Neuronal stem cell (in vitro differentiated cells): Measurements from ENCODE around the gene SYNGR3.
"Not testable (repeated sequence)": the region's sequence is repeated elsewhere in the genome, so short reads cannot be mapped to it uniquely, and the experiment has no call there.

Source experiments
- DNase-seq: peaks from one replicate; pipeline ENCODE4 v3.0.0-alpha.2; 2013; ENCODE audit warnings: low spot score
- H2AFZ ChIP-seq: one replicate; pipeline ENCODE4 v1.6.1; 2013; ENCODE audit warnings: mild to moderate bottlenecking, low read length, inconsistent platforms
- H2AK5ac ChIP-seq: 2 replicates; pipeline ENCODE4 v1.6.1; 2013; ENCODE audit warnings: low read depth, mild to moderate bottlenecking, inconsistent platforms, low read length, moderate library complexity, mixed read lengths
- H2BK120ac ChIP-seq: 2 replicates; pipeline ENCODE4 v1.6.1; 2013; ENCODE audit warnings: low read depth, mild to moderate bottlenecking, inconsistent platforms, low read length, moderate library complexity, mixed read lengths
- H2BK12ac ChIP-seq: one replicate; pipeline ENCODE4 v1.6.1; 2013; ENCODE audit warnings: low read length, inconsistent platforms
- H2BK15ac ChIP-seq: 2 replicates; pipeline ENCODE4 v1.6.1; 2013; ENCODE audit warnings: mild to moderate bottlenecking, low read length, inconsistent platforms, mixed read lengths
- H2BK5ac ChIP-seq: one replicate; pipeline ENCODE4 v1.6.1; 2013; ENCODE audit warnings: inconsistent platforms, mild to moderate bottlenecking, low read length, moderate library complexity
- H3K14ac ChIP-seq: one replicate; pipeline ENCODE4 v1.6.1; 2013; ENCODE audit warnings: low read length, inconsistent platforms
- H3K18ac ChIP-seq: 2 replicates; pipeline ENCODE4 v1.6.1; 2013; ENCODE audit warnings: low read length, inconsistent platforms
- H3K23ac ChIP-seq: 2 replicates; pipeline ENCODE4 v1.6.1; 2013; ENCODE audit warnings: low read depth, mild to moderate bottlenecking, mixed read lengths, low read length, inconsistent platforms; ENCODE audit not compliant: poor library complexity
- H3K27ac ChIP-seq: replicated peaks from 3 replicates; pipeline ENCODE4 v1.5.1; 2013; ENCODE audit warnings: low read length, inconsistent platforms
- H3K27me3 ChIP-seq, 3 experiments: 2 replicates each; pipeline ENCODE4 v1.6.1; 2013; ENCODE audit warnings: low read length in 3 of 3, mild to moderate bottlenecking in 2 of 3, inconsistent platforms in 1 of 3, low read depth in 1 of 3, mixed read lengths in 1 of 3, moderate library complexity in 1 of 3; ENCODE audit not compliant: control insufficient read depth in 3 of 3, insufficient read depth in 3 of 3
- H3K36me3 ChIP-seq, 2 donors: replicated peaks in 1 of 2; 2 replicates each; pipeline ENCODE4 v1.6.1; 2013; ENCODE audit warnings: low read length in 2 of 2; ENCODE audit not compliant: control insufficient read depth in 2 of 2, insufficient read depth in 2 of 2
- H3K4ac ChIP-seq: 2 replicates; pipeline ENCODE4 v1.6.1; 2013; ENCODE audit warnings: inconsistent platforms, mild to moderate bottlenecking, low read length, moderate library complexity
- H3K4me1 ChIP-seq, 2 donors: 1 replicate in 1 of 2; 2 replicates in 1 of 2; pipeline ENCODE4 v1.6.1; 2013; ENCODE audit warnings: low read length in 2 of 2, low read depth in 1 of 2; ENCODE audit not compliant: control insufficient read depth in 2 of 2, insufficient read depth in 1 of 2
- H3K4me2 ChIP-seq: one replicate; pipeline ENCODE4 v1.6.1; 2013; ENCODE audit warnings: mild to moderate bottlenecking, low read length, inconsistent platforms; ENCODE audit not compliant: insufficient read depth, poor library complexity, severe bottlenecking
- H3K4me3 ChIP-seq, 2 donors: 2 replicates each; pipeline ENCODE4 v1.5.1; 2013; ENCODE audit warnings: low read length in 2 of 2, mild to moderate bottlenecking in 2 of 2, inconsistent platforms in 1 of 2, moderate library complexity in 1 of 2
- H3K79me1 ChIP-seq: one replicate; pipeline ENCODE4 v1.6.1; 2013; ENCODE audit warnings: low read depth, mild to moderate bottlenecking, inconsistent platforms, low read length, moderate library complexity
- H3K9ac ChIP-seq: one replicate; pipeline ENCODE4 v1.6.1; 2013; ENCODE audit warnings: mild to moderate bottlenecking, low read depth, low read length, inconsistent platforms; ENCODE audit not compliant: poor library complexity
- H3K9me3 ChIP-seq, 2 donors: replicated peaks in 1 of 2; 2 replicates each; pipeline versions ENCODE3 to v1.6.1; 2013; ENCODE audit warnings: low read length in 2 of 2, mild to moderate bottlenecking in 2 of 2, inconsistent platforms in 1 of 2, low read depth in 1 of 2, mixed read lengths in 1 of 2, moderate library complexity in 1 of 2; ENCODE audit not compliant: control insufficient read depth in 2 of 2, insufficient read depth in 1 of 2
- H4K8ac ChIP-seq: one replicate; pipeline ENCODE4 v1.6.1; 2013; ENCODE audit warnings: low read depth, mild to moderate bottlenecking, inconsistent platforms, low read length, moderate library complexity
- H4K91ac ChIP-seq: one replicate; pipeline ENCODE4 v1.6.1; 2013; ENCODE audit warnings: low read length, low read depth, mild to moderate bottlenecking, inconsistent platforms; ENCODE audit not compliant: poor library complexity
- WGBS, 2 donors: extraction: QIAGEN DNeasy Blood & Tissue Kit; methylation state at CpG; one replicate each; pipeline ENCODE4 v1.1.7; 2013; ENCODE audit warnings: missing lambda C conversion rate in 2 of 2, mixed read lengths in 1 of 2; ENCODE audit not compliant: insufficient read length in 2 of 2, insufficient replicate concordance in 1 of 2; ENCODE audit errors: extremely low coverage in 2 of 2; 5-methylcytosine and 5-hydroxymethylcytosine counted together

Gene SYNGR3

DNA sequence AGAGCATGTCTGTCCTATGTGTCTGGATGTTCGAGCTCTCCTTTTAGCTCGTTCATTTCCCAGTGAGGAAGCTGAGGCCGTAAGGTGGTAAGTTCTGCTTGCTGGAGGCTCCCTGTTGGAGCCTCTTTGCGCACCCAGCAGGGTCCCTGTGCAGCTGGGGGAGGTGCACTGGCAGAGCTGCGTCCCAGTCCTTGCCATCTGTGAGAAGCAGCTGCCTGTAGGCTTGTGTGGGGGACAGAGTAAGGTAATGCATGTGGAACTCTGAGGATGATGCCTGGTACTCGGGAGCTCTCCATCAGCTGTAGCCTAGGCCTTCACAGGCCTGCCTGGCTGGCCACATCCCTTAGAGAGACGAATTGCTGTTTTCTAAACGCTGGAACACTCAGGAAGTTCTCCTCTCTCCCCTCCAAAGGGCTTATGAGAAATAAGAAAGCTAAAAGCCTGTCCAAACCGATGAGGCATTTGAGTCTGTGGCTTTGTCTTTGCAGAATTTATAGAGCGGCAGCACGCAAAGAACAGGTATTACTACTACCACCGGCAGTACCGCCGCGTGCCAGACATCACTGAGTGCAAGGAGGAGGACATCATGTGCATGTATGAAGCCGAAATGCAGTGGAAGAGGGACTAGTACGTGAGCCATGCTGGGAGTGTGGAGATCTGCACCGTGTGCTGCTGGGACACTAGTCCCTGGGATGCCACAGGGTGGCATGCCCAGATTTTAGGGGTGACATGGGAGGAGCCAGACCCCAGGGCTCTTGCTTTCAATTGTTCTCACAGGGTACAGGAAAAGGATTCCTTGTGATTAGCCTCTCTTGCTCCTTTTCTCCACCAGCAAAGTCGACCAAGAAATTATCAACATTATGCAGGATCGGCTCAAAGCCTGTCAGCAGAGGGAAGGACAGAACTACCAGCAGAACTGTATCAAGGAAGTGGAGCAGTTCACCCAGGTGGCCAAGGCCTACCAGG lies 28.8 kb upstream of the SYNGR3 start:
- no peak overlapping the region for H2AK5ac ChIP-seq
- peak overlapping the region in 1 of 2 donors; percentile 77 for H3K4me3 ChIP-seq
- H3K27me3 ChIP-seq = no peaks in the 10 kb centered on the region
- peaks cover 13 to 14% of the 10 kb centered on the region in 2 donors for H3K4me1 ChIP-seq
- peaks cover 18 to 36% of the 10 kb centered on the region in 2 donors for H3K36me3 ChIP-seq
- no peak overlapping the region for H2BK15ac ChIP-seq
- H3K18ac ChIP-seq = no peak overlapping the region
- no peak overlapping the region for H2AFZ ChIP-seq
- H3K23ac ChIP-seq = peak overlapping the region; percentile 26
- no peak overlapping the region for H3K14ac ChIP-seq
- no peak overlapping the region for H3K4me2 ChIP-seq
- no peak overlapping the region for H2BK12ac ChIP-seq
- no peaks in the 10 kb centered on the region for H3K9me3 ChIP-seq
- WGBS, 2 donors = no CpG with 5 or more reads among the region's 20 CpGs
- H2BK5ac ChIP-seq = no peak overlapping the region
- H3K27ac ChIP-seq = peak overlapping the region; percentile 18
- peak overlapping the region; percentile 18 for H3K9ac ChIP-seq
- no peak overlapping the region for H4K91ac ChIP-seq
- no peak overlapping the region for H3K4ac ChIP-seq
- DNase-seq = no peak
- H2BK120ac ChIP-seq = no peak overlapping the region
- H4K8ac ChIP-seq = no peak overlapping the region
- peaks cover 17% of the 10 kb centered on the region for H3K79me1 ChIP-seq

DNA sequence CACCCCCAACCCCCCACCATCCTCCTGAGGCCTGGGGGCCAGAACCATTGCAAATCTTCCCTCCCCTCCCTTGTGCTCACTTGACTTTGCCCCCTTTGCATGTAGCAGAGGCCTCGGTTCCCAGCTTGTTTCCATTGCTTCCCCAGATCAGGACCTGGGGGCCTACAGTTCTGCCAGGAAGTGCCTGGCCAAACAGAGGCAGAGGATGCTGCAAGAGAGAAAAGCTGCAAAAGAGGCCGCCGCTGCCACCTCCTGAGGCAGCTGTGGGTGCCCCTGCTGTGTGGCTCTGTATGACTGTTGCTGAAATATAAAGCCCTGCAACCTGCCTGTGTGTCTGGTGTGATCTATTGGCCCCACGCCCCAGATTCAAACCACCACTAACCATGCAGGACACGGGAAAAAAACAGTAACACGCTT lies 28.1 kb upstream of the SYNGR3 start:
- H3K79me1 ChIP-seq = peaks cover 18% of the 10 kb centered on the region
- H3K27me3 ChIP-seq = no peaks in the 10 kb centered on the region
- no peak overlapping the region for H2AFZ ChIP-seq

DNA sequence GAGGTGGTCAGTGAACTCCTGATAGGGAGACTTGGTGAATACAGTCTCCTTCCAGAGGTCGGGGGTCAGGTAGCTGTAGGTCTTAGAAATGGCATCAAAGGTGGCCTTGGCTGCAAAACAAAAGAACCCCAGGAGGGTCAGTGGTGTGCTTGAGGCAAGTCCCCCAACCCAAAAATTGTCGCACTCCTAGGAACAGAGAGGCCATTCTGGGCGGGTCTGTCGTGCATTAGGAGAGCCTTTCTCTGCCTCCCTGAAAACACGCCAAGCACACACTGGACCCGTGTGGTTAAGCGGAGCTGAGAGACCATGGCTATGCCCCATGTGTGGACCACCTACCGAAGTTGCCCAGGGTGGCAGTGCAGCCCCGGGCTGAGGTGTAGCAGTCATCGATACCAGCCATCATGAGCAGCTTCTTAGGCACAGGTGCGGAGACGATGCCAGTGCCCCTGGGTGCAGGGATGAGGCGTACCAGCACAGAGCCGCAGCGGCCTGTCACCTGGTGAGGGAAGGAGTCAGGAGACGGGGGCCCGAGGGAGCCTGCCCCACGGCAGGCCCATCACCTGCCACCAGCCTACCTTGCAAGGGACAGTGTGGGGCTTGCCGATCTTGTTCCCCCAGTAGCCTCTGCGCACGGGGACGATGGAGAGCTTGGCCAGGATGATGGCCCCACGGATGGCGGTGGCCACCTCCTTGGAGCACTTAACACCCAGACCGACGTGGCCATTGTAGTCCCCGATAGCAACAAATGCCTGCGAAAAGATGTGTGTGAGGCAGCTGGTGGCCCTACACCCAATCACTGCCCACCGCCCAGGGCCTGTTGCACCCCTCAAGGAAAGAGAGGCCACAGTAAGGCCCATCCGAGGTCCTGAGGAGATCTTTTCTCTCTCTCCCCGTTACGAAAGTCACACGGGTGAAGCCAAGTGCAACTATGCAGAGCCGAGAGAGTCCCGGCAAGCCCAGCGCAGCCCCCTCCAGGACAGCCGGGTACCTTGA lies 27.3 kb upstream of the SYNGR3 start:
- not testable (repeated sequence) for H4K8ac ChIP-seq, H3K4me2 ChIP-seq, H3K14ac ChIP-seq, H2AFZ ChIP-seq, H2BK15ac ChIP-seq, H2AK5ac ChIP-seq, H3K27me3 ChIP-seq, H3K27ac ChIP-seq, H3K18ac ChIP-seq, H3K4ac ChIP-seq, DNase-seq, H2BK120ac ChIP-seq, H3K9me3 ChIP-seq, H2BK5ac ChIP-seq, H2BK12ac ChIP-seq, H4K91ac ChIP-seq
- Histone ChIP-seq H3K9ac (peak overlapping the region; percentile 66), H3K23ac (peak overlapping the region; percentile 8), H3K4me3 (peak overlapping the region in 1 of 2 donors; percentile 23), H3K4me1 (peaks cover 14 to 15% of the 10 kb centered on the region in 2 donors), H3K36me3 (peaks cover 18 to 36% of the 10 kb centered on the region in 2 donors), H3K79me1 (peaks cover 18% of the 10 kb centered on the region)
- no CpG with 5 or more reads among the region's 37 CpGs for WGBS, 2 donors

More for the DNA sequence above, 28.1 kb upstream of the SYNGR3 start:
- Histone ChIP-seq H2BK120ac (no peak overlapping the region), H4K91ac (no peak overlapping the region), H3K4me3 (peak overlapping the region in 1 of 2 donors; percentile 19), H3K14ac (no peak overlapping the region), H2AK5ac (no peak overlapping the region), H3K23ac (no peak overlapping the region), H3K18ac (no peak overlapping the region), H3K9ac (no peak overlapping the region), H3K36me3 (peaks cover 18 to 36% of the 10 kb centered on the region in 2 donors), H3K27ac (no peak overlapping the region), H2BK5ac (no peak overlapping the region), H3K4me1 (peaks cover 14 to 15% of the 10 kb centered on the region in 2 donors), H4K8ac (no peak overlapping the region), H3K9me3 (no peaks in the 10 kb centered on the region), H3K4me2 (no peak overlapping the region), H3K4ac (no peak overlapping the region), H2BK12ac (no peak overlapping the region), H2BK15ac (no peak overlapping the region)
- DNase-seq = no peak
- WGBS, 2 donors = no CpG with 5 or more reads among the region's 6 CpGs
